Pons (tissue), 1 donor: Measurements from ENCODE around the gene PNPLA3.

Source experiments
- DNase-seq: peaks from one replicate; pipeline ENCODE4 v3.0.0-alpha.2; 2016; ENCODE audit warnings: low spot score

PNPLA3 gene

DNA sequence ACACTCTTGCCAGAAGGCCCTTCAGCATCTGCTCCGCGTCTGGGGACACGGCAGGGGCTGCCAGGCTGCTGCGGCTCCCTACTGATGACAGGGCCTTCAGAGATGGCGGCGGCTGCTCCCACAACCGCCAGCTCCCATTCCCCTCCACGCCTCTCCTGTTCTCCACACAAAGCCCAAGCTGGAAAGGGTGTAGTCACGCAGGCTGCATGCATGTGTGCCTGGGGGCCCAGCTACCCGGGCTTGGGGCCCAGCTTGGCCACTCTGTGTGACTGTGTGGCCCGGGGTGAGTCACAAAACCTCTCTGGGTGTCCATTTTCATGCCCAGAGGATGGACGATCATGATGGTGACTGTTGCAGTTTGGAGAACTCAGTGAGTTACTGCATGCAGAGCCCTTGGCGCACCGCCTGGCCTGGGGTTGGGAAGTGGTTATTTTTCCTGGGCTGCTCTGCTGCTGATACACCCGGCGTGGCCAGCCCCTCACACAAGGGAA, 68.8 kb downstream of the PNPLA3 start:
- no peak for DNase-seq

DNA sequence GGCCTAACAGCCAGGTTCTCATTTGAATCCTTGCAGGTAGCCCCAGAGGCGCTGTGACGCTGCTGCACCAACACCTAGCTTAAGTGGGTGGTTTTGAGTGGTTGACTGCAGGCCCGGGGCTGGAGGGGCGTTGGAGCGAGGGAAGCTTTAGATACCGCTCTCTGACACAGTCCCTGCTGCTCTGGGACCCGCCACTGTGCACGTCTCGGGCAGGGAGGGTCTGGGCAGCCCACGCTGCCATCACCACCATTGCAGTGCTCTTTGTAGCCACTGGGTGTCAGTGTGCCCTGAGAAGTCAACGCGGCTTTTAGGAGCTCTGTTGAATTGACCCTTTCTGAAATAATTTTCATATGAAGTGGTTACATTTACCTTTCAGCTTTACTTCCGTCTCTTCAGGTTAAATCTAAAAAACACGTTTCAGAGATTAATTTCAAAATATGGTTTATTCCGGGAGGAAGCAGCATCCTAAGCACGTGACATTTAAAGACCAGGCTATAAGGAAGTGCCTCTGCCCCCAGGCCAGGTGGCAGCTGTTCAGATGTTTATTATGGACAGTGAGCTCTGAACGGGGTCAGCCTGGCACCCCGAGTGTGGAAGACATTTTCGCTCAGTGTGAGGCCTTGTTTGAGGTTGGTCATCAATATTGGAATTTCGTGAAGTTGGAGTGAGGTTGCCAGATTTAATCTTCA, 69.6 kb downstream of the PNPLA3 start:
- peak; percentile 40 for DNase-seq

DNA sequence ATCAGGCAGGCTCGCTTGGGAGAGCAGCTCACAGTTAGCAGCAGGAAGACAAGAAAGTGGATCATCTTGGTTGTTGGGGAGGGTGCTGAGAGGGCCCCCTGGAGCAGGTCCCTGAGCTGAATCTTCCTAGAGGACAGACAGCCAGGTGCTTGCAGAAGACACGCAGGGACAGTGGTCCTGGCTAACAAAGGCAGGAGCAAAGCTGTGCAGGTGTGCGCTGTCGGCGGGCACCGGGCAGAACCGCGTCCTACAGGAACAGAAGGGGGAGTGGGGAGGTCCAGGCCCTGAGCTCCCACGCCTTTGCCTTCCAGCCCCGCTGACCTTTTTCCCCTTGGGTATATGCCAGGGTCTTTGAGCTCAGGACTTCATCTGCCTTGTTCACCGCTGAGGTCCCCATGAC, 70.4 kb downstream of the PNPLA3 start:
- no peak for DNase-seq

DNA sequence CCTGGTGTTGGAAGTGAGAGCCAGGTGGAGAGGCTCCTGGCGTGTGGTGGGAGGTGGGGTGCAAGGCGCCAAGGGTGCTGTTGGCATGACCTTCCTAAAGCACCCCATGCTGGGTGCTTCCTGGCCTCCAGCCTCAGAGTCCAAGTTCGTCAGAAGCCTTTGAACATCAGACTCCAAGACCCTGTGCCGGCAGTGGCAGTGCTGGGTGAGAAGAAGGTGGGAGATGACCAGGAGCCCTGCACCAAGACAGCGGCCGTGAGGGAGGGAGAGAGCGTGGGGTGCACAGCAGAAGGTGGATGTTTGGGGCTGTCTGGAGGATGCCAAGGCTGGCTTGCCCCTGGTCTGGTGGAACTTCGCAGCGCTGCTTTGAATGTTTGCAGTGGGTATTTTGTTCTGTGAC, 70.8 kb downstream of the PNPLA3 start:
- no peak for DNase-seq

DNA sequence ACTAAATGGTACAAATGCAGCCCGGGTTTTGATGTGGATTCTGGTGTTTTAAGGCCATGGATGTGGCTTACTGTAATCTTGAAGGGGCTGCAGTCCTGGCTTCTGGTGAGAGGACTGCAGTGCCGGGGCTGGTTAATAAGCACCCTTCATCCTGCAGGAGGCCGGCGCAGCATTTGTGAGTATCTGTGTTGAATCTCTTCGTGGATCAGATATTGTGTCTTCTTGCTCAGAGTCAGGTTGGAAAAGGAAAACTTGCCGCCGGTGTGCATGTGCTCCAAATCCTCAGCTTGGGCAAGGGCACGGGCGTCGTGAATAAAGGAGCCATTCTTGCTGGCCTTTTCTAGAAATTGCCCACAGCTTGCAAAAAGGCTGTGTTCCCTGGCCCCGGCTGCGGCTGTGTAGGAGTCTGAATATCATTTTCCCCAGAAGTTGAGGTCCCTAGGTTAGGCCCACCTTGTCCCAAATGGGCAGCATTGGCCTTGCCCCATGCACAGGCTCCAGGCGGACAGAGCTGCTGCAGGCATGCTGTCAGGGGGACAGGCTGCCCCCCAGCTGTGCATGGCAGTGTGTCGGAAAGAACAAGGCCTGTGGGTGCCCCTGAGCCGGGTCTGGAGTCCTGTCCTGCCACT, 71.6 kb downstream of the PNPLA3 start:
- no peak for DNase-seq

DNA sequence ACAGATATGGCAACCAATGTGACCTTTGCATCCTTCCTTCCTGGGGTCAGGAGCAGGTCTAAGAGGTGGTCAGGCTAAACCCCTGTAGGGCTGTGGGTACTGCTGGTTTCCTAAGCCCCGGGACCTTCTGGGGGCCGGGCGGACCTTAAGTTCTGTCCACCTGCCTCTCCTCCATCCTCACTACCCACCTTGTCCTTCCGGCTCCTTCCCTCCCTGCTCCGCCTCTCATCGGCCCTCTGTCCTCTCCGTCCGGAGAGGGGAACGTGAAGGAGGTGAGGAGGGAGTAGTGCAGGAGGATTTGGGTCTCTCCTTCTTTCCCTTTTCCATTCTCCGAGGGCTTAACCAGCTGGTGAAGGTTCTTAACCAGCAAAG, 72.2 kb downstream of the PNPLA3 start:
- DNase-seq: no peak

DNA sequence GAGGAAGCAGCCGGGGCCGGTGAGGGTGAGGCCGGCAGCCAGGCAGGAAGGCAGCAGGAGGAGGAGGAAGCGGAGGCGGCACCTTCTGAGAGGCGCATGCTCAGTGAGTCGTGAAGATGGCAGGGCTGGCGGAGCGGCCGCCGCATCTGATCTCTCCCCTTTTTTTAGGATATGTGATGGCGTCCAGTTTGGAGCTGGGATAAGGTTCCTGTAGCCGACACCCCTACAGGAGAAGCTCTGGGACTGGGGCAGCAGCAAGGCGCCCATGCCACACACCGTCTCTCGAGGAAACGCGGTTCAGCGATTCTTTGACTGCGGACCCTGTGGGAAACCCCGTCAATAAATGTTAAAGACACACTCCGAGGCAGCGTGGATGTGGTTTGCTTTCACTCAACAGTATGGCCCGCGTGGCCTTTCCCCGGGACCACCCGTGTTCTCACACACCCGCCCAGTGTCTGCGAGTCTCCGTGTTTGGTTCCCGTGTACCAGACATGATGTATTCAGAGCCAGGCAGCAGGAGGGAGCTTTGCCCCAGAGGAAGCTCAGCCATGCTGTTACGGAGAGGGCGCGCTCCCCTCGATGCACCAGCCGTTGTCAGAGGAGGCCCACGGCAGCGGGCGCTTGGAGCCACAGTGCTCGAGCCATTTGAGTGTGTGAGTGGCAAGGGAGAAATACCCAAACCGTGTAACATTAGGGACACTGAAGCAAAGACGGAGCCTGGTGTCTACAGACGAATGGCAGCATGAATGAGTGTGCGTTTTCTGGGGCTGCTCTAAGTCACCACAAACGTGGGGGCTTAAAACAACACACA, 72.8 kb downstream of the PNPLA3 start:
- no peak for DNase-seq

DNA sequence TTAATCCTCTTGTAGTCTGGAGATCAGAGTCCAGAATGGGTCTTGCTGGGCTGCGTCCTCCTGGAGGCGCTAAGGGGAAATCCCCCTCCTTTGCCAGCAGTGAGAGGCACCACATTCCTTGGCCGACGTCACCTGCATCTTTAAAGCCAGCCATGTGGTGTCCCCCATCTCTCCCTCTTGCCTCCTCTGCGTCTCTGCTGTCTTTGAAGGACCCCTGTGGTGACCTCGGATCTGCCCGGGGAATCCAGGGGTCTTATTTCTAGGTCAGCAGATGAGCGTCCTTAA, 73.3 kb downstream of the PNPLA3 start:
- no peak for DNase-seq
